HG03066 (cell line): ENCODE data around the gene PURB.
A peak's percentile ranks its signal among the peaks of the same experiment; 100 is the strongest.
"Not testable (repeated sequence)": the region's sequence is repeated elsewhere in the genome, so short reads cannot be mapped to it uniquely, and the experiment has no call there.

Source experiments
- ATAC-seq: cut with Tn5 transposase; IDR thresholded peaks from one replicate; pipeline ENCODE4 v1.9.1; 2021; ENCODE audit warnings: low read depth; ENCODE audit not compliant: unreplicated experiment

Gene PURB

GRCh38 chr7:44885394-44886317 lies at the start of gene PURB:
TSS of gene PURB (minus strand) at chr7:44885530. CDS start at chr7:44885348, 182 bp downstream.
- peak; percentile 81 for ATAC-seq

DNA sequence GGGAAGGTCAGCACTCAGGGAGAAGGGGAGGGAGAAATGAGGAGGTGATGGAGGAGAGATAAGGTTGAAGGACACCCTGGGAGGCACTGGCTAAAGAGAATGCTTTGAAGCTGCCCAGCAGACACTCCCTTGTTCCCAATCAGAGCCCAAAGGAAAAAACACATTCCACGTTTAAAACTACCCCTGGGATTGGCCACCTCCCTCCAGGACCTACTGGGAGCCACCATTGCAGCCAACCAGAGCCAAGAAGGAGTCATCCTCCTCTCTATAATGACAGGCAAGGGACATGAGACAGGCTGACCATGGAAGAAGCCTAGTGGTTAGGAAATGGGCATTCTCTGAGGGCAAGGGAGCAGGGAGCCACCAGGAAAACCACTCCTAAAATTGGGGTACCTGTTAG lies 49.7 kb upstream of the PURB start:
- no peak for ATAC-seq

- not testable (repeated sequence) for ATAC-seq
These were observed 49.2 kb upstream of the PURB start for GRCh38 chr7:44934510-44934909.

- no peak for ATAC-seq
These were observed 45.6 kb upstream of the PURB start for GRCh38 chr7:44930921-44931320.

- ATAC-seq: no peak
These were observed 37.0 kb upstream of the PURB start for GRCh38 chr7:44922351-44922694.

GRCh38 chr7:44921607-44922350 lies 36.4 kb upstream of the PURB start:
- ATAC-seq: peak; percentile 72

DNA sequence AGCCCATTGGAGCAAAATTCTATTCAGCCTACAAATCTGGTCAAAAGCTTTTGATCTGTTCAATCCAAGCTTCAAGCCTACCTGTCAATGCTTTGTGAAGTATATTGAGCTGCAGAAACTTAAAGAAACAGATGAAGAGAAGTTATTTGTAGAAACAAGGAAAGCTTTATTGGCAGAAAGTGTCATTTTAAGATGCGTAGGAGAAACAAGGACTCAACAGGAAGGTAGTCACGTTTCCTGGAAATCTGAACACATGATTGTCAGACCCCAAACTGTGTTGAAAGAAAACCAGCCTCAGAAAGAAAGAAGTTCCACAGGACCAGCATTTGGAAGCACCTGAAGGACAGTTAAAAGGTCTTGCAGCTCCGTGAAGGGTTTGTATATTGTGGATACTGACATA lies 34.8 kb upstream of the PURB start:
- no peak for ATAC-seq

DNA sequence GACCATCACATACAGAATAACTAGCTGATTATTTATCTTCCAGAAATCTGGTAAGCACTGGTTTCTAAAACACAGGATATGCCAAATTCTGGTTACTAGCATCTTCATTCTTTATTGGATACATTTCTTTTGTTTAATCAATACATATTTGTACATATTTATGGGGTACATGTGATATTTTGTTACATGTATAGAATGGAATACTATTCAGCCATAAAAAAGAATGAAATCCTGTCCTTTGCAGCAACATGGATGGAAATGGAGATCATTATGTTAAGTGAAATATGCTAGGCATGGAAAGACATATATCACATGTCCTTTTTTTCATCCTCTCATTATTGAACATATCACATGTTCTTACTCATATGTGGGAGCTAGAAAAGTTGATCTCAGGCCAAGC lies 32.7 kb upstream of the PURB start:
- no peak for ATAC-seq

GRCh38 chr7:44917465-44917864 lies 32.1 kb upstream of the PURB start:
- no peak for ATAC-seq

DNA sequence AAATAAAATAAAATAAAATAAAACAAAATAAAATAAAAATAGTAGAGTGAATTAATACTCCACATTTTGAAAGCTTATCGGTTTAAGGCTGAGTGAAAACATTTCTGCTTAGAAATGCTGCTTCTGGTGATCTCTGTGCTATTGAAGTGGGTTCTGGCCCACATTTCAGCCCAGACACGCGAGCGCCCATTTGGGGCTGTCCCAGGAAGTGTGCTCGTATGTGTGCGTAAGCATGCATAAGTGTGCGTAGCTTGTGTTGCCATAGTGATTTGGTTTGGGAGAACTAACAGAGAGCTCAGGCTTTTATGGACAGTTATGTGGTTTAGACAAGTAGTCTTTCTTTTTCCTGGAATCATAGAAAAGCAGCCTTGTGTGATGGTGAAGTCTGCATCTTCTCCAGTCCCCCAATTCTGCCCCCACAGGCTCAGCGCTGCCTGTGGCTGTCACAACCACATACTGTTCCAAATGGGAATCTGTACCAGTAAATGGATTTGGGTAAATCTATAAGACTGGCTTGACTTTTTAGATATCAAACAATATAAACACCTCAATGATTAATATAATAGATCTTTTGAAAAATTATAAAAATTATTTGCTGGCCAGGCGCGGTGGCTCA lies 29.8 kb upstream of the PURB start:
- ATAC-seq: peak; percentile 82

DNA sequence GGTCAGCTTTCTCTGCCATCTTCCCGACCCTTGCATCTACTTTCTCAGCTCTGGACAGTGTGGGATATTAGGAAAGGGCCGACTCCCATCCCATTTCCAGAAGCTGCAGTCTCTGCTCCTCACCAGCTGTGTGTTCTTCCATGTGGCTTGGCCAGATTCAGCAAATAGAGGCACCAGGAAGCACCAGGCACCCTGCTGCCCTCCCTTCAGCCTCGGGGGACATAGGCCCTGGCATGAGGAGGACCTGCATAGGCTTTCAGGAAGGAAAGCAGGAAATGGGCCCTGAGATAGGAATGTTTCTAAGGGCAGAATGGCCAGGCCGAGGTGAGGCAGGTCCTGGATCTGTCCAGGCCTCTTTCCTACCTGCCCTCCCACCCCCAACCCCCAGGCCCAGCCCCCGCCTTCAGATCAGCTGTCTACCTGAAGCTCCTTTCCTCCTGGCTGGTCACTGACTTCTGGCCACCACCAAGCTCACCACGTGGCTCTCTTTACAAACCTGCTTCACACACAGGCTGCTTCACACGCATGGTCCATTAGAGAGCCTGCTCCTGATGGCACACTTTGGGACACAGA lies 27.5 kb upstream of the PURB start:
- no peak for ATAC-seq

DNA sequence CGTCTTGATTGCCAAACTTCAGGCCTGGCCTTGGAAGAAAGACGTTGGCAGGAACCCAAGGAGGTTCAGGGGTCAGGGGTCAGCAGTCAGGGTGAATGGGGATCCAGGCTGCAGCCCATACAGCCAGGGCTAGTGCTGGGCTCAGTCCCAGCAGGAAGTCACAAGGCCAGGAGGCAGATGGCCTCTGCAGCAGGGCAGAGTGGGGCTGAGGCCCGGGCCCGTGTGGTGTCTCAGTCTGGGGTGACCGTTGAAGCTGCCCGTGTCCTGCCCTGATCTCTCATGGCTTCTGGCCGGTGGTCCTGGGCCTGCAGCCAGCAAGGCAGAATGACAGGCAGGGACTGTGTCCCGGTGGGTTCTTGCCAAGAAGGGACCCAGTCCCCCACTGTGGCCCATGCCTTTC lies 26.6 kb upstream of the PURB start:
- ATAC-seq: no peak

- ATAC-seq: no peak
These were observed 24.5 kb upstream of the PURB start for GRCh38 chr7:44909596-44910389.

DNA sequence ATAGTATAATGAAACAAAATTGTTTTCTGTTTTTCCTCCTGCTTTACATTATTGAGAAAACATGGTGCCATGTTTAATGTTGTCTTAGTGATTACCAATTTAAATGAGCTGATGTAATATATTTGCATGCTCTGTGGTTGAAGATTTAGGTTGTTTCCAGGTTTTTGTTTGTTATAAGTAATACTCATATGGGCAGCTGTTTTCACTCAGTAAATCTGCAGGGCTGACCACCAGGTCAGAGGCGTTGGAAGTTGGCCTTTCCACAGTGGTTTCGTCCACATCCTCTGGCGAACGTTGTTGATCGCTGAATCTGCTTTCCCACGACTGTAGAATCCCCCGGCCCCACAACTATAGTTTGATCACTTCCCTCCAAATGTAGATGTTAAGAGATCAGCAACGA lies 21.6 kb upstream of the PURB start:
- no peak for ATAC-seq

GRCh38 chr7:44905002-44905635 lies 19.8 kb upstream of the PURB start:
- ATAC-seq: no peak

GRCh38 chr7:44899443-44899842 lies 14.1 kb upstream of the PURB start:
- ATAC-seq: no peak

- ATAC-seq: no peak
These were observed 12.7 kb upstream of the PURB start for GRCh38 chr7:44898039-44898438.

- ATAC-seq: no peak
These were observed 12.0 kb upstream of the PURB start for GRCh38 chr7:44897309-44897708.

DNA sequence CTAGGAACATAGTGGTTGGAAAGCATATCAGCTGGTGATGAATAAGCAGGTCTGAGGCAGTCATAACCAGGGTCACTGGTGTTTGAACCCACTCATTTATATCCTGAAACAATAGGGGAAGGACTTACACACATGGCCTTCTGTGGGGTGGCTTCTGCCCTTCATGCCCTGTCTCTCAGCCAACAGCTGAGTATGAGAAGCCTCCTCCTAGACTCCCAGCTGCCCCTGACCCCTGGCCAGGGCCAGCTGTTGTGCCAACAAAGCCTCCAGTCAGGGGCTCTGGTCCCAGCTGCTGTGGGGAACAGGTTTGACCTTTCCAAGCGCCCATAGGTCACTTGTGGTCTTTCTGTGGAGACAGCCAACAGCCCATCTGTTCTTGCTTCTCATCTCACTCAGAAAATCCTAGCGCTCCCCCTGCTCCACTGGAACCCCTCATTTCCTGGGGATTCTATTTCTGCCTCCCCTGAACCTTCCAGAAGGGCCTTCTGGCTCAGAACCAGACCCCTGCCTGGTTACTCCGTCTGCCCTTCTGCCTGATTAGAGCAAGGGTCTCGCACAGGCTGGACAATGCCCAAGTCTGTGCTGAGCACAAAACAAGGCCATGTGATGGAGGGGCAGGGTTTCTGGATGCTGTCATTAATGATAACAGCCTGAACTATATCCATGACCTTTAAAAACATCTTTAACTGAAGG lies 9.7 kb upstream of the PURB start:
- no peak for ATAC-seq
